Sigmoid colon (tissue), 4 donors: ENCODE results near the gene ITGA7.

ENCODE experiments used
- CTCF ChIP-seq, 4 experiments: fragments of 450-650 bp in 3 of 4; fragments of 200-600 bp in 1 of 4; IDR thresholded peaks; one replicate each; pipeline ENCODE4 v1.5.1; 2016 to 2019; ENCODE audit warnings: antibody characterized with exemption in 4 of 4, mild to moderate bottlenecking in 3 of 4, moderate library complexity in 2 of 4
- POLR2A ChIP-seq, 2 donors: fragments of 450-650 bp; IDR thresholded peaks; one replicate each; pipeline ENCODE4 v1.6.1; 2016; ENCODE audit warnings: antibody characterized with exemption in 2 of 2, mild to moderate bottlenecking in 2 of 2, moderate library complexity in 2 of 2
- POLR2AphosphoS5 ChIP-seq, 4 donors: sonication (generic); formaldehyde crosslinking; IDR thresholded peaks; one replicate each; pipeline ENCODE4 v1.6.1; 2017; ENCODE audit warnings: antibody characterized with exemption in 4 of 4

- TF ChIP-seq POLR2A (IDR thresholded peaks at IDR 0.05) (no peak), CTCF (IDR thresholded peaks at IDR 0.05) (peak in 3 of 4 experiments; percentile 48 to 64 (median 52)), POLR2AphosphoS5 (IDR thresholded peaks at IDR 0.05) (peak in 3 of 4 donors; percentile 58 to 70 (median 60))
Observed at GRCh38 chr12:55720894-55721444, 13.3 kb upstream of the ITGA7 start.
